ENCODE data around the gene PGAP3.
A peak's percentile ranks its signal among the peaks of the same experiment; 100 is the strongest.
"Not testable (repeated sequence)": the region's sequence is repeated elsewhere in the genome, so short reads cannot be mapped to it uniquely, and the experiment has no call there.

Gene PGAP3

DNA sequence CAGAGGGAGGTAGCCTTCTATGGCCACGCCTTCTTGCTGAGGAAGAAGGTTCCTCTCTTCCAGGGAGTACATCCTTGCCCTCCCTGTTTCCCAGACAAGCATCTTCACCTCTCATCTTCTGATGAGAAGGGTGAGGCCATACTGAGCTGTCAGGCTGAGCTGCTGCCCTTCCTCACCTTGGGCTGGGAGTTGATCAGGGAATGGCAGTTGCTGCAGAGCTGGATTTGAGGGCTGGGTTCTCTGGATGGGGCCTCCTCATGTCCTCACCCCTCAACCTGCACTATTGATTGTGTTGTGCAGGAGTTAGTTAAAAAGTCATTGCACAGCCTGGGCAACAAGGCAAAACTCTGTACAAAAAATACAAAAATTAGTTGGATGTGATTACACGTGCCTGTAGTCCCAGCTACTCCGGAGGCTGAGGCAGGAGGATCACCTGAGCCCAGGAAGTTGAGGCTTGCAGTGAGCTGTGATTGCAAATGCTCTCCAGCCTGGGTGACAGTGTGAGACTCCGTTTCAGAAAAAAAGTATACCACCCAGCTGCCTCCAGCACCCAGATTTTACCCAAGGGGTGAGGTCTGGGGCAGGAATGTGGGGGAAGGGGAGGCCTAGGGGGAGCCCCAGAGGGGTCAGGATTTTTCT, 14.0 kb upstream of the PGAP3 start:
- Histone ChIP-seq H3K36me3 (ENCODE audit: control insufficient read depth in 4 of 4, insufficient read depth in 4 of 4, low read length in 3 of 4) (no peaks in the 10 kb centered on the region), H3K27me3 (replicated peaks in 2 of 5; ENCODE audit: control insufficient read depth in 4 of 5, insufficient read depth in 5 of 5, low read length in 4 of 5) (peaks cover 0 to 40% (median 14%) of the 10 kb centered on the region in 5 experiments), H3K4me1 (ENCODE audit: control extremely low read depth in 1 of 4, control insufficient read depth in 4 of 4, insufficient read depth in 4 of 4, low read length in 3 of 4) (peaks cover 0 to 11% (median 8%) of the 10 kb centered on the region in 4 experiments), H3K9me3 (ENCODE audit: control extremely low read depth in 1 of 5, control insufficient read depth in 4 of 5, insufficient read depth in 2 of 5, low read depth in 1 of 5, low read length in 4 of 5) (no peaks in the 10 kb centered on the region), H3K27ac (ENCODE audit: insufficient read depth in 1 of 2, low read depth in 1 of 2, low read length in 2 of 2, poor library complexity in 1 of 2, severe bottlenecking in 2 of 2) (no peak overlapping the region), H3K4me3 (ENCODE audit: control insufficient read depth in 1 of 7, extremely low read depth in 1 of 7, insufficient read depth in 4 of 7, low read depth in 2 of 7, low read length in 6 of 7) (no peak overlapping the region)
- no peak for DNase-seq
- CTCF ChIA-PET, result no interaction called here
- POLR2A ChIA-PET, result no interaction called here
- WGBS (ENCODE audit: insufficient coverage), result 100% methylated on average over 3 of the region's 4 CpGs

DNA sequence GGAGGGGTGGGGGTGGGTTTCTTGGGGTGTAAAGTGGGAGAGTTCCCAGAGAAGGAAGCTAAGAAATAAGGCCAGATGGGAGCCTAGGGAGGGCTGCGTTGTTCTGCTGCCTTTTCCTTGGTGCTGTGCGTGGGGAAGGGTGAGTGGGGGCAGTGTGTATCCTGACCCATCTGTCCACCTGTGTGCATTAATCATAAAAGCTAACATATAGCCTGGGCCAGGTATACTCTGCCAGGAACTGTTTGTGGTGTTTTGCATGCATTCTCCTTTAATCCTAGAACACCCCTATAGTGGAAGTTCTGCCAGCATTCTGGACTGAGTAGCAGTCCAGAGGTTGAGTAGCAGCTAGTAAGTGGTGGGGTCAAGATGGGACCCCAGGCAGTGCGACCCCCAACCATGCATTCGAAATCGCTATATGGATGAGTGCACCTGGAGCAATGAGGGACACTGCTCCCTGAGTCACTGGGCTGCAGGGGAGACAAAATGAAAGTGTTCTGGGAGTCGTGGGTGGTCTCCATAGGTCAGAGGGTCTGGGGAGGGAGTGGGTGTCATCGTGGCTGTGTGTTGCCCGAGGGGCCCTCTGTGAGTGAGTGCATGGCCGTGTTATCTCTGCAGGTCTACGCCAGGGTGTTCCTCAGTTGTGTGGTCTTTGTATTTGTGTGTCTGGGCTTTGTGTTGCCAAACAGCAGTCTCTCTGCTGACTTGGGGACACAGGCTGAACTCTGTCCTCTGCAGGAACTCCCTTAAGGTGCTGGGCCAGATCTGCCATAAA, 13.3 kb upstream of the PGAP3 start:
- 72% methylated on average over 10 of the region's 10 CpGs for WGBS (ENCODE audit: insufficient coverage)
- Histone ChIP-seq H3K36me3 (ENCODE audit: control insufficient read depth in 4 of 4, insufficient read depth in 4 of 4, low read length in 3 of 4) (peaks cover 0 to 4% (median 0%) of the 10 kb centered on the region in 4 experiments), H3K27me3 (replicated peaks in 2 of 5; ENCODE audit: control insufficient read depth in 4 of 5, insufficient read depth in 5 of 5, low read length in 4 of 5) (peaks cover 0 to 40% (median 14%) of the 10 kb centered on the region in 5 experiments), H3K27ac (ENCODE audit: insufficient read depth in 1 of 2, low read depth in 1 of 2, low read length in 2 of 2, poor library complexity in 1 of 2, severe bottlenecking in 2 of 2) (no peak overlapping the region), H3K9me3 (ENCODE audit: control extremely low read depth in 1 of 5, control insufficient read depth in 4 of 5, insufficient read depth in 2 of 5, low read depth in 1 of 5, low read length in 4 of 5) (no peaks in the 10 kb centered on the region), H3K4me1 (ENCODE audit: control extremely low read depth in 1 of 4, control insufficient read depth in 4 of 4, insufficient read depth in 4 of 4, low read length in 3 of 4) (peaks cover 0 to 11% (median 8%) of the 10 kb centered on the region in 4 experiments), H3K4me3 (ENCODE audit: control insufficient read depth in 1 of 7, extremely low read depth in 1 of 7, insufficient read depth in 4 of 7, low read depth in 2 of 7, low read length in 6 of 7) (no peak overlapping the region)
- CTCF ChIA-PET, result interaction anchor here (1.0 kb wide), 1 partner anchor 80 kb away, joined by 3 read pairs; no protein-coding TSS in a partner anchor
- no peak for DNase-seq
- POLR2A ChIA-PET, result interaction anchor here (0.6 to 1.3 kb wide), 2 partner anchors 25 to 395 kb away, joined by 3 read pairs; no protein-coding TSS in a partner anchor

DNA sequence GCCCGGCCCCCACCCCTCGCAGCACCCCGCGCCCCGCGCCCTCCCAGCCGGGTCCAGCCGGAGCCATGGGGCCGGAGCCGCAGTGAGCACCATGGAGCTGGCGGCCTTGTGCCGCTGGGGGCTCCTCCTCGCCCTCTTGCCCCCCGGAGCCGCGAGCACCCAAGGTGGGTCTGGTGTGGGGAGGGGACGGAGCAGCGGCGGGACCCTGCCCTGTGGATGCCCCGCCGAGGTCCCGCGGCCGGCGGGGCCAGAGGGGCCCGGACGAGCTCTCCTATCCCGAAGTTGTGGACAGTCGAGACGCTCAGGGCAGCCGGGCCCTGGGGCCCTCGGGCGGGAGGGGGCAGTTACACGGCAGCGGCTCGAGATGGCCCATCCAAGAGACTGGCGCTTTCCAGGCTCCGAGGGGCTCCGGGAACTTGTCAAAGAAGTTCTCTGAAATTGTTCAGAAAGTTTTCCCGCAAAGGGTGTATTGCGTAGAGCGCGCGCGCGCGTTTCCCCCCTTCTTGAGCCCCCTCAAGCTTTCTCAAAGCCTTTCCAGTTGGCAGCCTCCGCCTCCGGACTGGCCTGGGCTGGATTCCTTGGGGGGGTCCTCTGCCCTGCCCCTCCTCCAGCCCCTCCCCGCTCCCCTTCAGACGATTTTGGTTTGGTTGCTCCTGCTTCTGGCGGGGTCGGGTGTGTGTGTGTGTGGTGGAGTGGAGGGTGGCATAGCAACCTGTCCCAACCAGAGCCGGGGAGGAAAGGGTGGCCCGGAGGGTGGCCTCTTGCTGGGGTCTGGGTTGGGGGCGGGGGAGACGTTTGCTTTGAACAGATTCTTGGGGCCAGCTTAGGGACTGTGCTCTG, 12.5 kb upstream of the PGAP3 start:
- no peaks in the 10 kb centered on the region for H3K9me3 ChIP-seq (ENCODE audit: control extremely low read depth in 1 of 5, control insufficient read depth in 4 of 5, insufficient read depth in 2 of 5, low read depth in 1 of 5, low read length in 4 of 5)
- H3K27me3 ChIP-seq (replicated peaks in 2 of 5; ENCODE audit: control insufficient read depth in 4 of 5, insufficient read depth in 5 of 5, low read length in 4 of 5), result peaks cover 0 to 40% (median 14%) of the 10 kb centered on the region in 5 experiments
- ChIA-PET CTCF (interaction anchor here (1.0 to 1.9 kb wide), 4 partner anchors 10 to 81 kb away, joined by 3 to 5 read pairs (median 4); no protein-coding TSS in a partner anchor), POLR2A (interaction anchor here (0.6 to 1.3 kb wide), 2 partner anchors 24 to 394 kb away, joined by 3 read pairs; no protein-coding TSS in a partner anchor)
- DNase-seq, result peak in 2 of 3 donors; percentile 35
- 2% methylated on average over 30 of the region's 57 CpGs for WGBS (ENCODE audit: insufficient coverage)
- H3K36me3 ChIP-seq (ENCODE audit: control insufficient read depth in 4 of 4, insufficient read depth in 4 of 4, low read length in 3 of 4), result peaks cover 0 to 5% (median 0%) of the 10 kb centered on the region in 4 experiments
- H3K4me1 ChIP-seq (ENCODE audit: control extremely low read depth in 1 of 4, control insufficient read depth in 4 of 4, insufficient read depth in 4 of 4, low read length in 3 of 4), result peaks cover 0 to 11% (median 8%) of the 10 kb centered on the region in 4 experiments
- peak overlapping the region in 4 of 7 experiments; percentile 6 to 63 (median 52) for H3K4me3 ChIP-seq (ENCODE audit: control insufficient read depth in 1 of 7, extremely low read depth in 1 of 7, insufficient read depth in 4 of 7, low read depth in 2 of 7, low read length in 6 of 7)
- no peak overlapping the region for H3K27ac ChIP-seq (ENCODE audit: insufficient read depth in 1 of 2, low read depth in 1 of 2, low read length in 2 of 2, poor library complexity in 1 of 2, severe bottlenecking in 2 of 2)

DNA sequence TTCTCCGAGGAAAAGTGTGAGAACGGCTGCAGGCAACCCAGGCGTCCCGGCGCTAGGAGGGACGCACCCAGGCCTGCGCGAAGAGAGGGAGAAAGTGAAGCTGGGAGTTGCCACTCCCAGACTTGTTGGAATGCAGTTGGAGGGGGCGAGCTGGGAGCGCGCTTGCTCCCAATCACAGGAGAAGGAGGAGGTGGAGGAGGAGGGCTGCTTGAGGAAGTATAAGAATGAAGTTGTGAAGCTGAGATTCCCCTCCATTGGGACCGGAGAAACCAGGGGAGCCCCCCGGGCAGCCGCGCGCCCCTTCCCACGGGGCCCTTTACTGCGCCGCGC, 11.9 kb upstream of the PGAP3 start, which contains the start of gene ERBB2:
Gene ERBB2 (plus strand): TSS at position 247 of the 330 bp plus-strand sequence. CDS start 175 bp downstream, outside the sequence.
- Histone ChIP-seq H3K36me3 (ENCODE audit: control insufficient read depth in 4 of 4, insufficient read depth in 4 of 4, low read length in 3 of 4) (peaks cover 0 to 7% (median 0%) of the 10 kb centered on the region in 4 experiments), H3K4me3 (ENCODE audit: control insufficient read depth in 1 of 7, extremely low read depth in 1 of 7, insufficient read depth in 4 of 7, low read depth in 2 of 7, low read length in 6 of 7) (peak within 1 kb of the TSS in 4 of 7 experiments; percentile 6 to 63 (median 52)), H3K27me3 (replicated peaks in 2 of 5; ENCODE audit: control insufficient read depth in 4 of 5, insufficient read depth in 5 of 5, low read length in 4 of 5) (peaks cover 0 to 40% (median 14%) of the 10 kb centered on the region in 5 experiments), H3K9me3 (ENCODE audit: control extremely low read depth in 1 of 5, control insufficient read depth in 4 of 5, insufficient read depth in 2 of 5, low read depth in 1 of 5, low read length in 4 of 5) (no peaks in the 10 kb centered on the region), H3K27ac (ENCODE audit: insufficient read depth in 1 of 2, low read depth in 1 of 2, low read length in 2 of 2, poor library complexity in 1 of 2, severe bottlenecking in 2 of 2) (no peak within 1 kb of the TSS), H3K4me1 (ENCODE audit: control extremely low read depth in 1 of 4, control insufficient read depth in 4 of 4, insufficient read depth in 4 of 4, low read length in 3 of 4) (peaks cover 0 to 11% (median 8%) of the 10 kb centered on the region in 4 experiments)
- 12% methylated on average over 17 of the region's 20 CpGs for WGBS (ENCODE audit: insufficient coverage)
- POLR2A ChIA-PET, result interaction anchor here (1.3 kb wide), 1 partner anchor 24 kb away, joined by 3 read pairs; no protein-coding TSS in a partner anchor
- CTCF ChIA-PET, result interaction anchor here (1.5 to 1.9 kb wide), 3 partner anchors 9 to 81 kb away, joined by 3 to 5 read pairs (median 4); no protein-coding TSS in a partner anchor
- DNase-seq, result no peak

DNA sequence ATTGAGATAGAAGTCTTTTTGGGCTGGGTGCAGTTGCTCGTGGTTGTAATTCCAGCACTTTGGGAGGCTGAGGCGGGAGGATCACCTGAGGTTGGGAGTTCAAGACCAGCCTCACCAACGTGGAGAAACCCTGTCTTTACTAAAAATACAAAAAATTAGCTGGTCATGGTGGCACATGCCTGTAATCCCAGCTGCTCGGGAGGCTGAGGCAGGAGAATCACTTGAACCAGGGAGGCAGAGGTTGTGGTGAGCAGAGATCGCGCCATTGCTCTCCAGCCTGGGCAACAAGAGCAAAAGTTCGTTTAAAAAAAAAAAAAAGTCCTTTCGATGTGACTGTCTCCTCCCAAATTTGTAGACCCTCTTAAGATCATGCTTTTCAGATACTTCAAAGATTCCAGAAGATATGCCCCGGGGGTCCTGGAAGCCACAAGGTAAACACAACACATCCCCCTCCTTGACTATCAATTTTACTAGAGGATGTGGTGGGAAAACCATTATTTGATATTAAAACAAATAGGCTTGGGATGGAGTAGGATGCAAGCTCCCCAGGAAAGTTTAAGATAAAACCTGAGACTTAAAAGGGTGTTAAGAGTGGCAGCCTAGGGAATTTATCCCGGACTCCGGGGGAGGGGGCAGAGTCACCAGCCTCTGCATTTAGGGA, 11.4 kb upstream of the PGAP3 start:
- H3K36me3 ChIP-seq (ENCODE audit: control insufficient read depth in 4 of 4, insufficient read depth in 4 of 4, low read length in 3 of 4); DNase-seq; H3K9me3 ChIP-seq (ENCODE audit: control extremely low read depth in 1 of 5, control insufficient read depth in 4 of 5, insufficient read depth in 2 of 5, low read depth in 1 of 5, low read length in 4 of 5); POLR2A ChIA-PET; H3K4me3 ChIP-seq (ENCODE audit: control insufficient read depth in 1 of 7, extremely low read depth in 1 of 7, insufficient read depth in 4 of 7, low read depth in 2 of 7, low read length in 6 of 7); H3K27ac ChIP-seq (ENCODE audit: insufficient read depth in 1 of 2, low read depth in 1 of 2, low read length in 2 of 2, poor library complexity in 1 of 2, severe bottlenecking in 2 of 2): not testable (repeated sequence)
- 75% methylated on average over 9 of the region's 11 CpGs for WGBS (ENCODE audit: insufficient coverage)
- CTCF ChIA-PET, result interaction anchor here (1.5 to 1.9 kb wide), 3 partner anchors 9 to 80 kb away, joined by 3 to 5 read pairs (median 4); no protein-coding TSS in a partner anchor
- peaks cover 0 to 11% (median 8%) of the 10 kb centered on the region in 4 experiments for H3K4me1 ChIP-seq (ENCODE audit: control extremely low read depth in 1 of 4, control insufficient read depth in 4 of 4, insufficient read depth in 4 of 4, low read length in 3 of 4)
- H3K27me3 ChIP-seq (replicated peaks in 2 of 5; ENCODE audit: control insufficient read depth in 4 of 5, insufficient read depth in 5 of 5, low read length in 4 of 5), result peaks cover 0 to 40% (median 14%) of the 10 kb centered on the region in 5 experiments

DNA sequence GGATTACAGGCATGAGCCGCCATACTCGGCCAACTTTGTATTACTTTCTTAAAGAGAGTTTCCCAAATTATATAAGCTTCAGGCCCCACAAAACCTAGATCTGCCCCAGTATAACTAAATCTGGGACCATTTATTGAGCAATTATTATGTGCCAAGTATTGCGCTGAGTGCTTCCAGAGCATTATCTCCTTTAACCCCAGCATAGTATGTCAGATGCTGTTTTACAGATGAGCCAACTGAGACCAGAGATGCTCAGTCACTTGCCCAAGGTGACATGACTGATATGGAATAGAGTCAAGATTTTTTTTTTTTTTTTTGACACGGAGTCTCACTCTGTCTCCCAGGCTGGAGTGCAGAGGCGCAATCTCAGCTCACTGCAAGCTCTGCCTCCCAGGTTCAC, 10.1 kb upstream of the PGAP3 start:
- ChIA-PET POLR2A (no interaction called here), CTCF (interaction anchor here (0.7 to 1.9 kb wide), 2 partner anchors 67 to 79 kb away, joined by 3 to 4 read pairs; no protein-coding TSS in a partner anchor)
- Histone ChIP-seq H3K4me3 (ENCODE audit: control insufficient read depth in 1 of 7, extremely low read depth in 1 of 7, insufficient read depth in 4 of 7, low read depth in 2 of 7, low read length in 6 of 7) (no peak overlapping the region), H3K9me3 (ENCODE audit: control extremely low read depth in 1 of 5, control insufficient read depth in 4 of 5, insufficient read depth in 2 of 5, low read depth in 1 of 5, low read length in 4 of 5) (no peaks in the 10 kb centered on the region), H3K4me1 (ENCODE audit: control extremely low read depth in 1 of 4, control insufficient read depth in 4 of 4, insufficient read depth in 4 of 4, low read length in 3 of 4) (peaks cover 0 to 11% (median 8%) of the 10 kb centered on the region in 4 experiments), H3K27me3 (replicated peaks in 2 of 5; ENCODE audit: control insufficient read depth in 4 of 5, insufficient read depth in 5 of 5, low read length in 4 of 5) (peaks cover 0 to 40% (median 14%) of the 10 kb centered on the region in 5 experiments), H3K36me3 (ENCODE audit: control insufficient read depth in 4 of 4, insufficient read depth in 4 of 4, low read length in 3 of 4) (peaks cover 0 to 7% (median 1%) of the 10 kb centered on the region in 4 experiments), H3K27ac (ENCODE audit: insufficient read depth in 1 of 2, low read depth in 1 of 2, low read length in 2 of 2, poor library complexity in 1 of 2, severe bottlenecking in 2 of 2) (no peak overlapping the region)
- 92% methylated on average over 2 of the region's 5 CpGs for WGBS (ENCODE audit: insufficient coverage)
- no peak for DNase-seq
